K562 (cell line): ENCODE measurements around the gene ELF2. TPM values are rescaled to one million over a fixed set of nuclear protein-coding genes. Genes with fewer than 3 reads are reported as not detected.

Source experiments
- CEBPB ChIP-seq: fragments of 450-650 bp; IDR thresholded peaks from 2 replicates; pipeline ENCODE4 v1.6.1; 2016; ENCODE audit warnings: missing genetic modification characterization, missing compliant biosample characterization
- CREB1 ChIP-seq, 2 experiments: sonication (generic) in 1 of 2; formaldehyde crosslinking in 1 of 2; IDR thresholded peaks; 2 replicates each; pipeline versions ENCODE4 v1.6.1 to v1.8.0; 2012 to 2022; ENCODE audit warnings: inconsistent platforms in 1 of 2, mild to moderate bottlenecking in 1 of 2, missing genetic modification reagents in 1 of 2, moderate library complexity in 1 of 2
- EGR1 ChIP-seq: fragments of 450-650 bp; conservative IDR thresholded peaks from 2 replicates; pipeline ENCODE4 v1.6.1; 2017; ENCODE audit warnings: mild to moderate bottlenecking
- FOSL1 ChIP-seq: fragments of 200-800 bp; sonication (Bioruptor generic); conservative IDR thresholded peaks from 2 replicates; pipeline ENCODE4 v1.6.1; 2016; ENCODE audit warnings: missing genetic modification characterization, missing compliant biosample characterization
- HDAC1 ChIP-seq, 2 experiments: fragments of 450-650 bp; IDR thresholded peaks; 2 replicates each; pipeline ENCODE4 v1.6.1; 2016 to 2017; ENCODE audit warnings: inconsistent platforms in 1 of 2, mild to moderate bottlenecking in 1 of 2, moderate library complexity in 1 of 2
- HNRNPK ChIP-seq: fragments of 200-400 bp; formaldehyde crosslinking; IDR thresholded peaks from one replicate; pipeline ENCODE4 v1.6.1; 2018; ENCODE audit warnings: mild to moderate bottlenecking, low read depth, low read length; ENCODE audit not compliant: poor library complexity, severe bottlenecking
- HNRNPL ChIP-seq: fragments of 200-400 bp; formaldehyde crosslinking; IDR thresholded peaks from 2 replicates; pipeline ENCODE4 v1.6.1; 2017; ENCODE audit warnings: low read depth, mild to moderate bottlenecking, low read length
- KDM4B ChIP-seq, 2 experiments: fragments of 450-650 bp in 1 of 2; sonication (generic) in 1 of 2; IDR thresholded peaks; 2 replicates each; pipeline ENCODE4 v1.6.1; 2016 to 2017; ENCODE audit warnings: borderline replicate concordance in 2 of 2, antibody characterized with exemption in 1 of 2, low read depth in 1 of 2, mild to moderate bottlenecking in 1 of 2
- MAZ ChIP-seq, 2 experiments: fragments of 450-650 bp in 1 of 2; sonication (generic) in 1 of 2; formaldehyde crosslinking; IDR thresholded peaks in 1 of 2; conservative IDR thresholded peaks in 1 of 2; 2 replicates each; pipeline versions ENCODE4 v1.4.0 to v1.5.0; 2020; ENCODE audit warnings: mild to moderate bottlenecking in 1 of 2, missing genetic modification reagents in 1 of 2
- MIER1 ChIP-seq: fragments of 450-650 bp; IDR thresholded peaks from 2 replicates; pipeline ENCODE4 v1.6.1; 2016; ENCODE audit warnings: antibody characterized with exemption, mild to moderate bottlenecking, low read depth
- POLR2A ChIP-seq: fragments of 450-650 bp; conservative IDR thresholded peaks from 2 replicates; pipeline ENCODE4 v1.6.1; 2016
- RBM15 ChIP-seq: fragments of 200-400 bp; formaldehyde crosslinking; IDR thresholded peaks from 2 replicates; pipeline ENCODE4 v1.6.1; 2018; ENCODE audit warnings: mild to moderate bottlenecking, low read length, moderate library complexity; ENCODE audit not compliant: insufficient read depth
- SAP30 ChIP-seq: fragments of 200-600 bp; sonication (generic); IDR thresholded peaks from 2 replicates; pipeline ENCODE4 v1.6.1; 2012; ENCODE audit warnings: borderline replicate concordance, low read depth, mild to moderate bottlenecking, moderate library complexity, low read length, control low read depth, inconsistent platforms; ENCODE audit not compliant: insufficient read depth, poor library complexity, severe bottlenecking
- ZBTB7A ChIP-seq: IDR thresholded peaks from 2 replicates; pipeline ENCODE4 v1.6.1; 2011; ENCODE audit warnings: low read depth, mild to moderate bottlenecking, low read length, moderate library complexity, borderline replicate concordance; ENCODE audit not compliant: control insufficient read depth
- ZNF644 ChIP-seq: fragments of 200-800 bp; sonication (Bioruptor generic); IDR thresholded peaks from 2 replicates; pipeline ENCODE4 v1.6.1; 2016; ENCODE audit warnings: low read depth, missing genetic modification characterization, missing compliant biosample characterization
- ZNF79 ChIP-seq: fragments of 250-450 bp; sonication (Bioruptor Pico); IDR thresholded peaks from 2 replicates; pipeline ENCODE4 v1.4.0; 2020; ENCODE audit warnings: low read depth, mild to moderate bottlenecking, moderate library complexity
- polyA plus RNA-seq, 8 experiments: library from polyadenylated mRNA; depleted of rRNA in 4 of 8; stranded (reverse) in 5 of 8; unstranded in 3 of 8; fragments of >200 nt; fragmentation: Nextera tagmentation in 2 of 8; fragmentation: Illumina TruSeq in 1 of 8; extraction: Ambion mirVana in 2 of 8; extraction: Trizol in 1 of 8; gene quantifications; 2 replicates each; pipeline versions ENCODE4 v1.2.1 to v1.2.3, GENCODE V29; 2011 to 2014; ENCODE audit warnings: inconsistent platforms in 1 of 8, missing spikeins in 1 of 8
- total RNA-seq, 7 experiments: library from RNA; depleted of rRNA in 6 of 7; stranded (reverse); fragments of >200 nt in 6 of 7; fragmentation: Illumina TruSeq in 2 of 7; extraction: Trizol in 2 of 7; gene quantifications; 2 replicates each; pipeline versions ENCODE4 v1.2.1 to v1.2.3, GENCODE V29; 2011 to 2021; ENCODE audit warnings: low replicate concordance in 1 of 7
- TF ChIP-seq, protein P1 (sequence below): fragments of 200-800 bp; sonication (Bioruptor generic); IDR thresholded peaks from 2 replicates; pipeline ENCODE4 v1.6.1; 2017; ENCODE audit warnings: missing genetic modification characterization, missing compliant biosample characterization
- TF ChIP-seq, protein P2 (sequence below): fragments of 450-650 bp; IDR thresholded peaks from 2 replicates; pipeline ENCODE4 v1.6.1; 2016; ENCODE audit warnings: low read depth, mild to moderate bottlenecking, moderate library complexity
- TF ChIP-seq, protein P3 (sequence below): fragments of 200-800 bp; sonication (Bioruptor generic); IDR thresholded peaks from 2 replicates; pipeline ENCODE4 v1.6.1; 2017; ENCODE audit warnings: missing genetic modification characterization, missing compliant biosample characterization
- TF ChIP-seq, protein P4 (sequence below), 2 experiments: IDR thresholded peaks; 2 replicates each; pipeline ENCODE4 v1.6.1; 2011; ENCODE audit warnings: borderline replicate concordance in 1 of 2, control low read depth in 1 of 2, low read depth in 1 of 2, low read length in 1 of 2, mild to moderate bottlenecking in 1 of 2, mixed read lengths in 1 of 2, moderate library complexity in 1 of 2; ENCODE audit not compliant: insufficient read depth in 1 of 2, insufficient read length in 1 of 2, poor library complexity in 1 of 2, severe bottlenecking in 1 of 2; ENCODE audit errors: extremely low read depth in 1 of 2

ELF2 gene
- total and polyA plus RNA-seq, 9 of the 15 experiments (the other 6 are each of a cell fraction or from before 2014, with no cell fraction given) = 9.4 to 58.7 (median 41.6) TPM

DNA sequence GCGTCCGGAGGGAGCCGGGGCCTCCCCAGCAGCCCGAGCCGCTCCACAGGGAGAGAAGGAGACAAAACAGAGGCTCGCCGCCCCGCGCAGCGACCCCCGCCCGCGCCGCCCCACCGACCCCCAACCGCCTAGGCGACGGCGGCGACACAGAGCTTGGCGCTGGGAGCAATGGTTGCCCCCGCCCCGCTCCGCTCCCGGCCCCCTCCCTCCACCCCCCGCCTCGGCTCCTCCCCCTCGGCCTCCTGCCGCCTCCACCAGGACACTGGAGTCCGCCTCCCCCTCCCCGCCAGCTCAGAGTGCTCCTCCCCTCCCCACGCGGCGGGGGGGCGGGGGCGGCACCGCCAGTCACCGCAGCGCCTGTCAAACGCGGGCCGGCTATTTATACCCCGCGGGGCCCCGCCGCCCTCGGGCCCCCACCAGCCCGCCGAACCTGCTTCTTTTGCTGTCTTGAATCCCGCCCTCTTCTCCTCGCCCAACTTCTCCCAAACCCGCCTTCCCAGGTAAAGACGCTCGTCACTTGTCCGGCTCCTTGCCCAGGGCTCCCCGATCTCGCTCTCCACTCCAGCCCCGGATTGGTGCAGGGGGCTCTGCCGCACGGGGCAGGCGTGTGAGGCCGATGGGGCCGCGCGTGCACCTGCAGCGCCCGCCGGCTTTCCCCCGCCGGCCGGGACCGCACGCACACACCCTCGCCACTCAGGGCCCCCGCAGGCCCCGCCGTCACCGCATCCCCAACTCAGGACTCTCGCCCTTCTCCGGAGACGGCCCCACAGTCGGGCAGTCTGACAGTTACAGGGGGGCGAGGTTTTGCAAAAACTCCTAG is at the start of gene ELF2 (continued):
- TF ChIP-seq CREB1 (IDR thresholded peaks at IDR 0.05) (peak; percentile 7; the same call in 1 of the 2 replicates), CREB1 (CRISPR knock-in tag; IDR thresholded peaks at IDR 0.05) (no peak), HNRNPK (peak; percentile 7), FOSL1 (tag) (peak; percentile 33), CEBPB (tag) (no peak), EGR1 (peak; percentile 87), POLR2A (0 out of 2 replicates have a peak, but pooled peaks have one; percentile 68), ZBTB7A (peak; percentile 77; the same call in 1 of the 2 replicates), HNRNPL (0 out of 2 replicates have a peak, but pooled peaks have one; percentile 9), HDAC1 (IDR thresholded peaks at IDR 0.05) (peak in 1 of 2 experiments; percentile 89; a peak in 2 of 4 replicates), KDM4B (IDR thresholded peaks at IDR 0.05; ENCODE audit: borderline replicate concordance in 2 of 2, low read depth in 1 of 2) (peak in 1 of 2 experiments; percentile 63; a peak in 1 of 4 replicates), MAZ (CRISPR knock-in tag; conservative IDR thresholded peaks at IDR 0.05 in 1 of 2, IDR thresholded peaks at IDR 0.05 in 1 of 2) (peak; percentile 52 to 77; a peak in 3 of 4 replicates), ZNF79 (no peak), ZNF644 (0 out of 2 replicates have a peak, but pooled peaks have one; percentile 19), RBM15 (no peak), SAP30 (peak; percentile 83), MIER1 (no peak)
- TF ChIP-seq, protein P1, sequence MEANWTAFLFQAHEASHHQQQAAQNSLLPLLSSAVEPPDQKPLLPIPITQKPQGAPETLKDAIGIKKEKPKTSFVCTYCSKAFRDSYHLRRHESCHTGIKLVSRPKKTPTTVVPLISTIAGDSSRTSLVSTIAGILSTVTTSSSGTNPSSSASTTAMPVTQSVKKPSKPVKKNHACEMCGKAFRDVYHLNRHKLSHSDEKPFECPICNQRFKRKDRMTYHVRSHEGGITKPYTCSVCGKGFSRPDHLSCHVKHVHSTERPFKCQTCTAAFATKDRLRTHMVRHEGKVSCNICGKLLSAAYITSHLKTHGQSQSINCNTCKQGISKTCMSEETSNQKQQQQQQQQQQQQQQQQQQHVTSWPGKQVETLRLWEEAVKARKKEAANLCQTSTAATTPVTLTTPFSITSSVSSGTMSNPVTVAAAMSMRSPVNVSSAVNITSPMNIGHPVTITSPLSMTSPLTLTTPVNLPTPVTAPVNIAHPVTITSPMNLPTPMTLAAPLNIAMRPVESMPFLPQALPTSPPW (CRISPR knock-in tag) = peak; percentile 94
- TF ChIP-seq, protein P2, sequence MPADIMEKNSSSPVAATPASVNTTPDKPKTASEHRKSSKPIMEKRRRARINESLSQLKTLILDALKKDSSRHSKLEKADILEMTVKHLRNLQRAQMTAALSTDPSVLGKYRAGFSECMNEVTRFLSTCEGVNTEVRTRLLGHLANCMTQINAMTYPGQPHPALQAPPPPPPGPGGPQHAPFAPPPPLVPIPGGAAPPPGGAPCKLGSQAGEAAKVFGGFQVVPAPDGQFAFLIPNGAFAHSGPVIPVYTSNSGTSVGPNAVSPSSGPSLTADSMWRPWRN = peak; percentile 86
- TF ChIP-seq, protein P3, sequence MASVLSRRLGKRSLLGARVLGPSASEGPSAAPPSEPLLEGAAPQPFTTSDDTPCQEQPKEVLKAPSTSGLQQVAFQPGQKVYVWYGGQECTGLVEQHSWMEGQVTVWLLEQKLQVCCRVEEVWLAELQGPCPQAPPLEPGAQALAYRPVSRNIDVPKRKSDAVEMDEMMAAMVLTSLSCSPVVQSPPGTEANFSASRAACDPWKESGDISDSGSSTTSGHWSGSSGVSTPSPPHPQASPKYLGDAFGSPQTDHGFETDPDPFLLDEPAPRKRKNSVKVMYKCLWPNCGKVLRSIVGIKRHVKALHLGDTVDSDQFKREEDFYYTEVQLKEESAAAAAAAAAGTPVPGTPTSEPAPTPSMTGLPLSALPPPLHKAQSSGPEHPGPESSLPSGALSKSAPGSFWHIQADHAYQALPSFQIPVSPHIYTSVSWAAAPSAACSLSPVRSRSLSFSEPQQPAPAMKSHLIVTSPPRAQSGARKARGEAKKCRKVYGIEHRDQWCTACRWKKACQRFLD (CRISPR knock-in tag) = peak; percentile 71; the same call in 1 of the 2 replicates
- TF ChIP-seq, protein P4, sequence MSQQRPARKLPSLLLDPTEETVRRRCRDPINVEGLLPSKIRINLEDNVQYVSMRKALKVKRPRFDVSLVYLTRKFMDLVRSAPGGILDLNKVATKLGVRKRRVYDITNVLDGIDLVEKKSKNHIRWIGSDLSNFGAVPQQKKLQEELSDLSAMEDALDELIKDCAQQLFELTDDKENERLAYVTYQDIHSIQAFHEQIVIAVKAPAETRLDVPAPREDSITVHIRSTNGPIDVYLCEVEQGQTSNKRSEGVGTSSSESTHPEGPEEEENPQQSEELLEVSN (IDR thresholded peaks at IDR 0.05; ENCODE audit: borderline replicate concordance in 1 of 2, extremely low read depth in 1 of 2, insufficient read depth in 1 of 2, insufficient read length in 1 of 2, low read depth in 1 of 2, low read length in 1 of 2, poor library complexity in 1 of 2, severe bottlenecking in 1 of 2) = peak in 1 of 2 experiments; percentile 44
